A549 (cell line): ENCODE measurements around the gene VWCE.

ENCODE experiments used
- BHLHE40 ChIP-seq: IDR thresholded peaks from 2 replicates; pipeline ENCODE4 v1.6.1; 2012; ENCODE audit warnings: low read depth, low read length, inconsistent platforms
- POLR2A ChIP-seq: IDR thresholded peaks from 2 replicates; pipeline ENCODE4 v1.6.1; 2012; ENCODE audit warnings: mild to moderate bottlenecking, low read length
- ZFP36 ChIP-seq: fragments of 450-650 bp; IDR thresholded peaks from 2 replicates; pipeline ENCODE4 v1.6.1; 2014; ENCODE audit warnings: borderline replicate concordance; ENCODE audit not compliant: partially characterized antibody
- TF ChIP-seq, protein P1 (sequence below): IDR thresholded peaks from 2 replicates; pipeline ENCODE4 v1.6.1; 2012
- TF ChIP-seq, protein P2 (sequence below): fragments of >200 bp; sonication (Bioruptor Twin); formaldehyde crosslinking; IDR thresholded peaks from 3 replicates; pipeline ENCODE4 v1.5.1; 2016

DNA sequence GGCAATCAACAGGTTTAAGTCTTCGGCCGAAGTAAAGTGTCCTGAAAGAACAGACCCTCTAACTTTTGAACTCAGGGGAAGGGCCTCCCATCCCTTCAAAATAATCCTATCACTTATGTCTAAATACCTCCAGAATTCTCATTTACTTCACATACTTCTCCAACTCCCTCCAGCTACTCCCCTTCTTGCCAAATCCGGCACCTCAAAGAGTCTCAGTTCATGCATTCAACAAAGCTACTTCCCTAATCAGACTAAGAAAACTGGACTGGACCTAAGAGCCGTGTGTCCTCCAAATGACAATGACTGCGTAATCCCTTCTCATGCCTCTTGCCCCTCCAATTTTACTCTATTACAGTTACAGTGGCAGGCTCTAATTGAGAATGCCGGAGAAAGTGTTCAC, 36.5 kb upstream of the VWCE start:
- TF ChIP-seq POLR2A (no peak), BHLHE40 (no peak), ZFP36 (no peak)
- TF ChIP-seq, protein P1, sequence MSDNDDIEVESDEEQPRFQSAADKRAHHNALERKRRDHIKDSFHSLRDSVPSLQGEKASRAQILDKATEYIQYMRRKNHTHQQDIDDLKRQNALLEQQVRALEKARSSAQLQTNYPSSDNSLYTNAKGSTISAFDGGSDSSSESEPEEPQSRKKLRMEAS, result no peak
- TF ChIP-seq, protein P2, sequence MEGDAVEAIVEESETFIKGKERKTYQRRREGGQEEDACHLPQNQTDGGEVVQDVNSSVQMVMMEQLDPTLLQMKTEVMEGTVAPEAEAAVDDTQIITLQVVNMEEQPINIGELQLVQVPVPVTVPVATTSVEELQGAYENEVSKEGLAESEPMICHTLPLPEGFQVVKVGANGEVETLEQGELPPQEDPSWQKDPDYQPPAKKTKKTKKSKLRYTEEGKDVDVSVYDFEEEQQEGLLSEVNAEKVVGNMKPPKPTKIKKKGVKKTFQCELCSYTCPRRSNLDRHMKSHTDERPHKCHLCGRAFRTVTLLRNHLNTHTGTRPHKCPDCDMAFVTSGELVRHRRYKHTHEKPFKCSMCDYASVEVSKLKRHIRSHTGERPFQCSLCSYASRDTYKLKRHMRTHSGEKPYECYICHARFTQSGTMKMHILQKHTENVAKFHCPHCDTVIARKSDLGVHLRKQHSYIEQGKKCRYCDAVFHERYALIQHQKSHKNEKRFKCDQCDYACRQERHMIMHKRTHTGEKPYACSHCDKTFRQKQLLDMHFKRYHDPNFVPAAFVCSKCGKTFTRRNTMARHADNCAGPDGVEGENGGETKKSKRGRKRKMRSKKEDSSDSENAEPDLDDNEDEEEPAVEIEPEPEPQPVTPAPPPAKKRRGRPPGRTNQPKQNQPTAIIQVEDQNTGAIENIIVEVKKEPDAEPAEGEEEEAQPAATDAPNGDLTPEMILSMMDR, result no peak
